PFSK-1 (cell line): ENCODE measurements around the gene SNX4.

Experiments
- FOXP2 ChIP-seq: optimal IDR thresholded peaks from 2 replicates; pipeline ENCODE3; 2011; ENCODE audit warnings: borderline replicate concordance, control low read depth, inconsistent platforms; ENCODE audit not compliant: insufficient read depth; ENCODE audit errors: extremely low read length, extremely low read depth
- POLR2AphosphoS5 ChIP-seq: IDR thresholded peaks from 2 replicates; pipeline ENCODE4 v1.6.1; 2012; ENCODE audit warnings: low read depth, mild to moderate bottlenecking, control low read depth, low read length, moderate library complexity
- REST ChIP-seq, 2 experiments: IDR thresholded peaks; 2 replicates each; pipeline versions ENCODE4 v1.6.1 to v1.8.0; 2011 to 2012; ENCODE audit warnings: low read depth in 2 of 2, low read length in 2 of 2, control low read depth in 1 of 2, inconsistent platforms in 1 of 2, mild to moderate bottlenecking in 1 of 2, moderate library complexity in 1 of 2; ENCODE audit not compliant: insufficient read depth in 1 of 2
- SIN3A ChIP-seq: IDR thresholded peaks from 2 replicates; pipeline ENCODE4 v1.6.1; 2012; ENCODE audit warnings: mild to moderate bottlenecking, low read length, moderate library complexity, borderline replicate concordance; ENCODE audit not compliant: insufficient read depth
- TAF1 ChIP-seq: IDR thresholded peaks from 2 replicates; pipeline ENCODE4 v1.6.1; 2012; ENCODE audit warnings: low read length, control low read depth, borderline replicate concordance; ENCODE audit not compliant: insufficient read depth

Gene SNX4

GRCh38 chr3:125470671-125471070, 49.3 kb downstream of the SNX4 start:
- no peak for TF ChIP-seq FOXP2

- TF ChIP-seq REST (IDR thresholded peaks at IDR 0.05; ENCODE audit: insufficient read depth in 1 of 2, low read depth in 2 of 2, low read length in 2 of 2) = no peak
- TF ChIP-seq SIN3A = no peak
- no peak for TF ChIP-seq POLR2AphosphoS5
- TF ChIP-seq FOXP2 = no peak
- TF ChIP-seq TAF1 = no peak
Measured at GRCh38 chr3:125462722-125463299, 57.2 kb downstream of the SNX4 start.

- TF ChIP-seq REST (IDR thresholded peaks at IDR 0.05; ENCODE audit: insufficient read depth in 1 of 2, low read depth in 2 of 2, low read length in 2 of 2) (no peak), SIN3A (no peak), FOXP2 (no peak), POLR2AphosphoS5 (no peak), TAF1 (no peak)
Measured at GRCh38 chr3:125461896-125462295, 58.1 kb downstream of the SNX4 start.

GRCh38 chr3:125460233-125460632, 59.8 kb downstream of the SNX4 start:
- no peak for TF ChIP-seq REST (IDR thresholded peaks at IDR 0.05; ENCODE audit: insufficient read depth in 1 of 2, low read depth in 2 of 2, low read length in 2 of 2)
- no peak for TF ChIP-seq TAF1
- no peak for TF ChIP-seq SIN3A
- TF ChIP-seq POLR2AphosphoS5 = no peak
- TF ChIP-seq FOXP2 = no peak

GRCh38 chr3:125443923-125444322, 76.1 kb downstream of the SNX4 start:
- TF ChIP-seq FOXP2 (no peak), SIN3A (no peak), REST (IDR thresholded peaks at IDR 0.05; ENCODE audit: insufficient read depth in 1 of 2, low read depth in 2 of 2, low read length in 2 of 2) (no peak), TAF1 (no peak), POLR2AphosphoS5 (no peak)
